H1 (cell line): ENCODE measurements around the gene REPS2. TPM values are rescaled to one million over a fixed set of nuclear protein-coding genes. Genes with fewer than 3 reads are reported as not detected.

Experiments used
- polyA plus RNA-seq, 7 experiments: library from polyadenylated mRNA; depleted of rRNA in 3 of 7; stranded (reverse) in 5 of 7; unstranded in 2 of 7; fragments of >200 nt in 5 of 7; fragments of 200-250 nt in 2 of 7; gene quantifications; 1 replicate in 5 of 7; 2 replicates in 1 of 7; 4 replicates in 1 of 7; pipeline versions ENCODE4 v1.2.1 to v1.2.3, GENCODE V29; 2011 to 2013; ENCODE audit warnings: missing spikeins in 2 of 7, mixed read lengths in 2 of 7
- total RNA-seq: library from RNA; stranded (reverse); fragmentation: NEBNext Ultra II Directional; extraction: Animal tissue kit (Norgen Biotek cat#: 25700); gene quantifications from 2 replicates; pipeline ENCODE4 v1.2.1, GENCODE V29; 2021
- TF ChIP-seq, protein P1 (sequence below): fragments of 300-600 bp; sonication (generic); IDR thresholded peaks from 2 replicates; pipeline ENCODE4 v1.7.1; 2012; ENCODE audit warnings: low read length, moderate library complexity, mild to moderate bottlenecking, inconsistent platforms; ENCODE audit not compliant: insufficient replicate concordance

REPS2 gene
- total and polyA plus RNA-seq, 2 of the 8 experiments (the other 6 are each of a cell fraction or from before 2014, with no cell fraction given): 0.79 to 4.3 TPM

DNA sequence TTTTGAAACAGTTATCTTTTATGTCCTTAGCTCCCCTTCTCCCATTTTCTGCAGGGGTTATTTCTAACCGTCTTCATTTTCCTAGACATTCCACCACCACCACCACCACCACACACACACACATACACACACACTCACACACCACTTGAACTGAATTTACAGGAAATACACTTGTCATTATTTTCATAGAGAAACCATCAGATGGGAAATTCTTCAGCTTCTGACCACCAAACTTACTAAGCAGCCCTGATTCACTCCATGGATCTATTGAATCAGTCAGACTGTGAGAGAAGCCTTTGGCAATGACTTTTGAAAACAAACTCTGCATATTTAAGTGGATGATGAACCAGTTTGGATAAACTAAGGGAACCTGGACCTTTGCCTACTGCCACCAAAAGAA, 218.5 kb downstream of the REPS2 start (continued):
- TF ChIP-seq, protein P1, sequence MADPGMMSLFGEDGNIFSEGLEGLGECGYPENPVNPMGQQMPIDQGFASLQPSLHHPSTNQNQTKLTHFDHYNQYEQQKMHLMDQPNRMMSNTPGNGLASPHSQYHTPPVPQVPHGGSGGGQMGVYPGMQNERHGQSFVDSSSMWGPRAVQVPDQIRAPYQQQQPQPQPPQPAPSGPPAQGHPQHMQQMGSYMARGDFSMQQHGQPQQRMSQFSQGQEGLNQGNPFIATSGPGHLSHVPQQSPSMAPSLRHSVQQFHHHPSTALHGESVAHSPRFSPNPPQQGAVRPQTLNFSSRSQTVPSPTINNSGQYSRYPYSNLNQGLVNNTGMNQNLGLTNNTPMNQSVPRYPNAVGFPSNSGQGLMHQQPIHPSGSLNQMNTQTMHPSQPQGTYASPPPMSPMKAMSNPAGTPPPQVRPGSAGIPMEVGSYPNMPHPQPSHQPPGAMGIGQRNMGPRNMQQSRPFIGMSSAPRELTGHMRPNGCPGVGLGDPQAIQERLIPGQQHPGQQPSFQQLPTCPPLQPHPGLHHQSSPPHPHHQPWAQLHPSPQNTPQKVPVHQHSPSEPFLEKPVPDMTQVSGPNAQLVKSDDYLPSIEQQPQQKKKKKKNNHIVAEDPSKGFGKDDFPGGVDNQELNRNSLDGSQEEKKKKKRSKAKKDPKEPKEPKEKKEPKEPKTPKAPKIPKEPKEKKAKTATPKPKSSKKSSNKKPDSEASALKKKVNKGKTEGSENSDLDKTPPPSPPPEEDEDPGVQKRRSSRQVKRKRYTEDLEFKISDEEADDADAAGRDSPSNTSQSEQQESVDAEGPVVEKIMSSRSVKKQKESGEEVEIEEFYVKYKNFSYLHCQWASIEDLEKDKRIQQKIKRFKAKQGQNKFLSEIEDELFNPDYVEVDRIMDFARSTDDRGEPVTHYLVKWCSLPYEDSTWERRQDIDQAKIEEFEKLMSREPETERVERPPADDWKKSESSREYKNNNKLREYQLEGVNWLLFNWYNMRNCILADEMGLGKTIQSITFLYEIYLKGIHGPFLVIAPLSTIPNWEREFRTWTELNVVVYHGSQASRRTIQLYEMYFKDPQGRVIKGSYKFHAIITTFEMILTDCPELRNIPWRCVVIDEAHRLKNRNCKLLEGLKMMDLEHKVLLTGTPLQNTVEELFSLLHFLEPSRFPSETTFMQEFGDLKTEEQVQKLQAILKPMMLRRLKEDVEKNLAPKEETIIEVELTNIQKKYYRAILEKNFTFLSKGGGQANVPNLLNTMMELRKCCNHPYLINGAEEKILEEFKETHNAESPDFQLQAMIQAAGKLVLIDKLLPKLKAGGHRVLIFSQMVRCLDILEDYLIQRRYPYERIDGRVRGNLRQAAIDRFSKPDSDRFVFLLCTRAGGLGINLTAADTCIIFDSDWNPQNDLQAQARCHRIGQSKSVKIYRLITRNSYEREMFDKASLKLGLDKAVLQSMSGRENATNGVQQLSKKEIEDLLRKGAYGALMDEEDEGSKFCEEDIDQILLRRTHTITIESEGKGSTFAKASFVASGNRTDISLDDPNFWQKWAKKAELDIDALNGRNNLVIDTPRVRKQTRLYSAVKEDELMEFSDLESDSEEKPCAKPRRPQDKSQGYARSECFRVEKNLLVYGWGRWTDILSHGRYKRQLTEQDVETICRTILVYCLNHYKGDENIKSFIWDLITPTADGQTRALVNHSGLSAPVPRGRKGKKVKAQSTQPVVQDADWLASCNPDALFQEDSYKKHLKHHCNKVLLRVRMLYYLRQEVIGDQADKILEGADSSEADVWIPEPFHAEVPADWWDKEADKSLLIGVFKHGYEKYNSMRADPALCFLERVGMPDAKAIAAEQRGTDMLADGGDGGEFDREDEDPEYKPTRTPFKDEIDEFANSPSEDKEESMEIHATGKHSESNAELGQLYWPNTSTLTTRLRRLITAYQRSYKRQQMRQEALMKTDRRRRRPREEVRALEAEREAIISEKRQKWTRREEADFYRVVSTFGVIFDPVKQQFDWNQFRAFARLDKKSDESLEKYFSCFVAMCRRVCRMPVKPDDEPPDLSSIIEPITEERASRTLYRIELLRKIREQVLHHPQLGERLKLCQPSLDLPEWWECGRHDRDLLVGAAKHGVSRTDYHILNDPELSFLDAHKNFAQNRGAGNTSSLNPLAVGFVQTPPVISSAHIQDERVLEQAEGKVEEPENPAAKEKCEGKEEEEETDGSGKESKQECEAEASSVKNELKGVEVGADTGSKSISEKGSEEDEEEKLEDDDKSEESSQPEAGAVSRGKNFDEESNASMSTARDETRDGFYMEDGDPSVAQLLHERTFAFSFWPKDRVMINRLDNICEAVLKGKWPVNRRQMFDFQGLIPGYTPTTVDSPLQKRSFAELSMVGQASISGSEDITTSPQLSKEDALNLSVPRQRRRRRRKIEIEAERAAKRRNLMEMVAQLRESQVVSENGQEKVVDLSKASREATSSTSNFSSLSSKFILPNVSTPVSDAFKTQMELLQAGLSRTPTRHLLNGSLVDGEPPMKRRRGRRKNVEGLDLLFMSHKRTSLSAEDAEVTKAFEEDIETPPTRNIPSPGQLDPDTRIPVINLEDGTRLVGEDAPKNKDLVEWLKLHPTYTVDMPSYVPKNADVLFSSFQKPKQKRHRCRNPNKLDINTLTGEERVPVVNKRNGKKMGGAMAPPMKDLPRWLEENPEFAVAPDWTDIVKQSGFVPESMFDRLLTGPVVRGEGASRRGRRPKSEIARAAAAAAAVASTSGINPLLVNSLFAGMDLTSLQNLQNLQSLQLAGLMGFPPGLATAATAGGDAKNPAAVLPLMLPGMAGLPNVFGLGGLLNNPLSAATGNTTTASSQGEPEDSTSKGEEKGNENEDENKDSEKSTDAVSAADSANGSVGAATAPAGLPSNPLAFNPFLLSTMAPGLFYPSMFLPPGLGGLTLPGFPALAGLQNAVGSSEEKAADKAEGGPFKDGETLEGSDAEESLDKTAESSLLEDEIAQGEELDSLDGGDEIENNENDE: no peak
